GM10248 (cell line): Measurements from ENCODE around the gene KSR2.
"Not testable (repeated sequence)": the region's sequence is repeated elsewhere in the genome, so short reads cannot be mapped to it uniquely, and the experiment has no call there.

Source experiments
- CTCF ChIA-PET: fragments of 300-600 bp; sonication (Branson Sonifier 250); formaldehyde crosslinking; extraction: SDS; loops from one replicate; lab custom pipeline; 2021; ENCODE audit warnings: antibody characterized with exemption; lab: Yijun Ruan, JAX
- POLR2A ChIA-PET: fragments of 350-650 bp; sonication (Branson Sonifier 250); formaldehyde crosslinking; extraction: SDS; loops from one replicate; lab custom pipeline; 2020; ENCODE audit warnings: antibody characterized with exemption; lab: Yijun Ruan, JAX
- DNase-seq: peaks from one replicate; pipeline ENCODE4 v3.0.0; 2012; ENCODE audit errors: extremely low spot score
- CTCF ChIP-seq: IDR thresholded peaks from 2 replicates; pipeline ENCODE4 v1.5.1; 2012; ENCODE audit warnings: mild to moderate bottlenecking, low read depth; ENCODE audit errors: extremely low read depth, missing control alignments, control extremely low read depth

The KSR2 gene

GRCh38 chr12:118013283-118013682, 44.5 kb upstream of the KSR2 start:
- DNase-seq = no peak
- ChIA-PET CTCF (interaction anchor here (0.7 to 1.4 kb wide), 4 partner anchors 24 to 363 kb away, joined by 3 read pairs; partner anchors contain the start of gene SUDS3), POLR2A (no interaction called here)
- no peak for TF ChIP-seq CTCF

- CTCF ChIA-PET = interaction anchor here (0.7 kb wide), 1 partner anchor 162 kb away, joined by 3 read pairs; no protein-coding TSS in a partner anchor
- TF ChIP-seq CTCF = no peak
- POLR2A ChIA-PET = no interaction called here
- DNase-seq = no peak
Observed at GRCh38 chr12:118011961-118012360, 43.2 kb upstream of the KSR2 start.

- POLR2A ChIA-PET = no interaction called here
- TF ChIP-seq CTCF = no peak
- DNase-seq = no peak
- CTCF ChIA-PET = no interaction called here
Observed at GRCh38 chr12:118011377-118011776, 42.6 kb upstream of the KSR2 start.

- TF ChIP-seq CTCF = no peak
- DNase-seq = no peak
- CTCF ChIA-PET = no interaction called here
- POLR2A ChIA-PET = no interaction called here
Observed at GRCh38 chr12:118010903-118011302, 42.1 kb upstream of the KSR2 start.

GRCh38 chr12:117999806-118000205, 31.0 kb upstream of the KSR2 start:
- POLR2A ChIA-PET, DNase-seq, CTCF ChIA-PET: not testable (repeated sequence)

- TF ChIP-seq CTCF = no peak
- DNase-seq = no peak
- CTCF ChIA-PET = no interaction called here
- POLR2A ChIA-PET = no interaction called here
Observed at GRCh38 chr12:117998719-117999118, 29.9 kb upstream of the KSR2 start.

GRCh38 chr12:117994551-117995438, 26.0 kb upstream of the KSR2 start:
- POLR2A ChIA-PET = no interaction called here
- CTCF ChIA-PET = no interaction called here
- DNase-seq = no peak

More at GRCh38 chr12:117994551-117995438, 26.0 kb upstream of the KSR2 start:
- no peak for TF ChIP-seq CTCF
